Gastrocnemius medialis (tissue), 4 donors: Measurements from ENCODE around the gene MTFR1L.

Source experiments
- POLR2A ChIP-seq, 2 donors: fragments of 450-650 bp; IDR thresholded peaks; one replicate each; pipeline ENCODE4 v1.6.1; 2017; ENCODE audit warnings: antibody characterized with exemption in 2 of 2, mild to moderate bottlenecking in 2 of 2, moderate library complexity in 2 of 2
- TF ChIP-seq, protein P1 (sequence below), 5 experiments: fragments of 450-650 bp in 3 of 5; fragments of 200-600 bp in 2 of 5; sonication (generic) in 2 of 5; IDR thresholded peaks in 4 of 5; conservative IDR thresholded peaks in 1 of 5; 1 replicate in 4 of 5; 2 replicates in 1 of 5; pipeline ENCODE4 v1.5.1; 2016 to 2019; ENCODE audit warnings: antibody characterized with exemption in 5 of 5, mild to moderate bottlenecking in 3 of 5, moderate library complexity in 3 of 5

- TF ChIP-seq, protein P1, sequence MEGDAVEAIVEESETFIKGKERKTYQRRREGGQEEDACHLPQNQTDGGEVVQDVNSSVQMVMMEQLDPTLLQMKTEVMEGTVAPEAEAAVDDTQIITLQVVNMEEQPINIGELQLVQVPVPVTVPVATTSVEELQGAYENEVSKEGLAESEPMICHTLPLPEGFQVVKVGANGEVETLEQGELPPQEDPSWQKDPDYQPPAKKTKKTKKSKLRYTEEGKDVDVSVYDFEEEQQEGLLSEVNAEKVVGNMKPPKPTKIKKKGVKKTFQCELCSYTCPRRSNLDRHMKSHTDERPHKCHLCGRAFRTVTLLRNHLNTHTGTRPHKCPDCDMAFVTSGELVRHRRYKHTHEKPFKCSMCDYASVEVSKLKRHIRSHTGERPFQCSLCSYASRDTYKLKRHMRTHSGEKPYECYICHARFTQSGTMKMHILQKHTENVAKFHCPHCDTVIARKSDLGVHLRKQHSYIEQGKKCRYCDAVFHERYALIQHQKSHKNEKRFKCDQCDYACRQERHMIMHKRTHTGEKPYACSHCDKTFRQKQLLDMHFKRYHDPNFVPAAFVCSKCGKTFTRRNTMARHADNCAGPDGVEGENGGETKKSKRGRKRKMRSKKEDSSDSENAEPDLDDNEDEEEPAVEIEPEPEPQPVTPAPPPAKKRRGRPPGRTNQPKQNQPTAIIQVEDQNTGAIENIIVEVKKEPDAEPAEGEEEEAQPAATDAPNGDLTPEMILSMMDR (IDR thresholded peaks at IDR 0.05 in 4 of 5, conservative IDR thresholded peaks at IDR 0.05 in 1 of 5) = no peak
- TF ChIP-seq POLR2A (IDR thresholded peaks at IDR 0.05) = no peak
Observed at GRCh38 chr1:25787760-25788166, 32.0 kb upstream of the MTFR1L start.
